Measurements from ENCODE around the gene BRPF1. TPM values are rescaled to one million over a fixed set of nuclear protein-coding genes. Genes with fewer than 3 reads are reported as not detected.

BRPF1 gene
- total and polyA plus RNA-seq, 2 donors = 11.9 to 19.1 TPM

- Histone ChIP-seq H3K27me3 (ENCODE audit: control insufficient read depth in 2 of 2, insufficient read depth in 1 of 2, low read length in 1 of 2) (peaks cover 0 to 4% of the 10 kb centered on the region in 2 donors), H3K9me3 (ENCODE audit: control insufficient read depth in 2 of 2, insufficient read depth in 1 of 2, low read length in 1 of 2) (no peaks in the 10 kb centered on the region), H3K4me1 (ENCODE audit: control insufficient read depth in 2 of 2, insufficient read depth in 2 of 2, low read length in 2 of 2) (no peaks in the 10 kb centered on the region), H3K36me3 (ENCODE audit: control insufficient read depth in 2 of 2, insufficient read depth in 2 of 2, low read length in 1 of 2) (no peaks in the 10 kb centered on the region), H3K27ac (ENCODE audit: low read depth in 1 of 2, low read length in 1 of 2) (no peak overlapping the region), H3K4me3 (ENCODE audit: low read length in 2 of 2) (no peak overlapping the region)
- no peak for DNase-seq (ENCODE audit: low read depth in 6 of 9, low spot score in 9 of 9)
- 96% methylated on average over 2 of the region's 2 CpGs for WGBS
Measured at GRCh38 chr3:9712415-9712814, 19.1 kb upstream of the BRPF1 start.

GRCh38 chr3:9713142-9713541 lies 18.4 kb upstream of the BRPF1 start:
- WGBS = 95% methylated on average over 4 of the region's 4 CpGs
- Histone ChIP-seq H3K4me1 (ENCODE audit: control insufficient read depth in 2 of 2, insufficient read depth in 2 of 2, low read length in 2 of 2) (peaks cover 2% of the 10 kb centered on the region in 2 donors), H3K9me3 (ENCODE audit: control insufficient read depth in 2 of 2, insufficient read depth in 1 of 2, low read length in 1 of 2) (no peaks in the 10 kb centered on the region), H3K27ac (ENCODE audit: low read depth in 1 of 2, low read length in 1 of 2) (no peak overlapping the region), H3K27me3 (ENCODE audit: control insufficient read depth in 2 of 2, insufficient read depth in 1 of 2, low read length in 1 of 2) (peaks cover 0 to 2% of the 10 kb centered on the region in 2 donors), H3K4me3 (ENCODE audit: low read length in 2 of 2) (no peak overlapping the region), H3K36me3 (ENCODE audit: control insufficient read depth in 2 of 2, insufficient read depth in 2 of 2, low read length in 1 of 2) (no peaks in the 10 kb centered on the region)
- DNase-seq (ENCODE audit: low read depth in 6 of 9, low spot score in 9 of 9) = no peak

GRCh38 chr3:9715136-9715535 lies 16.4 kb upstream of the BRPF1 start:
- no peak for DNase-seq (ENCODE audit: low read depth in 6 of 9, low spot score in 9 of 9)
- peaks cover 4 to 5% of the 10 kb centered on the region in 2 donors for H3K4me1 ChIP-seq (ENCODE audit: control insufficient read depth in 2 of 2, insufficient read depth in 2 of 2, low read length in 2 of 2)
- no peaks in the 10 kb centered on the region for H3K36me3 ChIP-seq (ENCODE audit: control insufficient read depth in 2 of 2, insufficient read depth in 2 of 2, low read length in 1 of 2)
- H3K27ac ChIP-seq (ENCODE audit: low read depth in 1 of 2, low read length in 1 of 2) = no peak overlapping the region
- 53% methylated on average over 4 of the region's 4 CpGs for WGBS
- no peaks in the 10 kb centered on the region for H3K9me3 ChIP-seq (ENCODE audit: control insufficient read depth in 2 of 2, insufficient read depth in 1 of 2, low read length in 1 of 2)
- no peak overlapping the region for H3K4me3 ChIP-seq (ENCODE audit: low read length in 2 of 2)
- H3K27me3 ChIP-seq (ENCODE audit: control insufficient read depth in 2 of 2, insufficient read depth in 1 of 2, low read length in 1 of 2) = peaks cover 0 to 2% of the 10 kb centered on the region in 2 donors

- Histone ChIP-seq H3K27me3 (ENCODE audit: control insufficient read depth in 2 of 2, insufficient read depth in 1 of 2, low read length in 1 of 2) (peaks cover 0 to 2% of the 10 kb centered on the region in 2 donors), H3K27ac (ENCODE audit: low read depth in 1 of 2, low read length in 1 of 2) (no peak overlapping the region), H3K9me3 (ENCODE audit: control insufficient read depth in 2 of 2, insufficient read depth in 1 of 2, low read length in 1 of 2) (no peaks in the 10 kb centered on the region), H3K4me3 (ENCODE audit: low read length in 2 of 2) (no peak overlapping the region), H3K36me3 (ENCODE audit: control insufficient read depth in 2 of 2, insufficient read depth in 2 of 2, low read length in 1 of 2) (no peaks in the 10 kb centered on the region), H3K4me1 (ENCODE audit: control insufficient read depth in 2 of 2, insufficient read depth in 2 of 2, low read length in 2 of 2) (peaks cover 4 to 5% of the 10 kb centered on the region in 2 donors)
- WGBS = 30% methylated on average over 6 of the region's 6 CpGs
- peak in 1 of 9 donors; percentile 30 for DNase-seq (ENCODE audit: low read depth in 6 of 9, low spot score in 9 of 9)
Measured at GRCh38 chr3:9715764-9716437, 15.6 kb upstream of the BRPF1 start.

- H3K9me3 ChIP-seq (ENCODE audit: control insufficient read depth in 2 of 2, insufficient read depth in 1 of 2, low read length in 1 of 2) = no peaks in the 10 kb centered on the region
- no peaks in the 10 kb centered on the region for H3K27me3 ChIP-seq (ENCODE audit: control insufficient read depth in 2 of 2, insufficient read depth in 1 of 2, low read length in 1 of 2)
- no peak overlapping the region for H3K27ac ChIP-seq (ENCODE audit: low read depth in 1 of 2, low read length in 1 of 2)
- 93% methylated on average over 5 of the region's 5 CpGs for WGBS
- no peaks in the 10 kb centered on the region for H3K36me3 ChIP-seq (ENCODE audit: control insufficient read depth in 2 of 2, insufficient read depth in 2 of 2, low read length in 1 of 2)
- no peak for DNase-seq (ENCODE audit: low read depth in 6 of 9, low spot score in 9 of 9)
- peaks cover 4 to 5% of the 10 kb centered on the region in 2 donors for H3K4me1 ChIP-seq (ENCODE audit: control insufficient read depth in 2 of 2, insufficient read depth in 2 of 2, low read length in 2 of 2)
- H3K4me3 ChIP-seq (ENCODE audit: low read length in 2 of 2) = no peak overlapping the region
Measured at GRCh38 chr3:9716801-9717555, 14.6 kb upstream of the BRPF1 start.

GRCh38 chr3:9717563-9717962 lies 14.0 kb upstream of the BRPF1 start:
- no peaks in the 10 kb centered on the region for H3K36me3 ChIP-seq (ENCODE audit: control insufficient read depth in 2 of 2, insufficient read depth in 2 of 2, low read length in 1 of 2)
- no peak for DNase-seq (ENCODE audit: low read depth in 6 of 9, low spot score in 9 of 9)
- no peak overlapping the region for H3K4me3 ChIP-seq (ENCODE audit: low read length in 2 of 2)
- H3K4me1 ChIP-seq (ENCODE audit: control insufficient read depth in 2 of 2, insufficient read depth in 2 of 2, low read length in 2 of 2) = peaks cover 4 to 5% of the 10 kb centered on the region in 2 donors
- no peak overlapping the region for H3K27ac ChIP-seq (ENCODE audit: low read depth in 1 of 2, low read length in 1 of 2)
- no peaks in the 10 kb centered on the region for H3K9me3 ChIP-seq (ENCODE audit: control insufficient read depth in 2 of 2, insufficient read depth in 1 of 2, low read length in 1 of 2)
- WGBS = 95% methylated on average over 1 of the region's 1 CpG
- H3K27me3 ChIP-seq (ENCODE audit: control insufficient read depth in 2 of 2, insufficient read depth in 1 of 2, low read length in 1 of 2) = no peaks in the 10 kb centered on the region

GRCh38 chr3:9718118-9718517 lies 13.4 kb upstream of the BRPF1 start:
- Histone ChIP-seq H3K36me3 (ENCODE audit: control insufficient read depth in 2 of 2, insufficient read depth in 2 of 2, low read length in 1 of 2) (no peaks in the 10 kb centered on the region), H3K4me1 (ENCODE audit: control insufficient read depth in 2 of 2, insufficient read depth in 2 of 2, low read length in 2 of 2) (peaks cover 4 to 5% of the 10 kb centered on the region in 2 donors), H3K27ac (ENCODE audit: low read depth in 1 of 2, low read length in 1 of 2) (no peak overlapping the region), H3K9me3 (ENCODE audit: control insufficient read depth in 2 of 2, insufficient read depth in 1 of 2, low read length in 1 of 2) (no peaks in the 10 kb centered on the region), H3K27me3 (ENCODE audit: control insufficient read depth in 2 of 2, insufficient read depth in 1 of 2, low read length in 1 of 2) (no peaks in the 10 kb centered on the region), H3K4me3 (ENCODE audit: low read length in 2 of 2) (no peak overlapping the region)
- no peak for DNase-seq (ENCODE audit: low read depth in 6 of 9, low spot score in 9 of 9)
- WGBS = 74% methylated on average over 4 of the region's 4 CpGs

GRCh38 chr3:9721015-9721699 lies 10.4 kb upstream of the BRPF1 start:
- Histone ChIP-seq H3K4me1 (ENCODE audit: control insufficient read depth in 2 of 2, insufficient read depth in 2 of 2, low read length in 2 of 2) (peaks cover 4 to 5% of the 10 kb centered on the region in 2 donors), H3K27me3 (ENCODE audit: control insufficient read depth in 2 of 2, insufficient read depth in 1 of 2, low read length in 1 of 2) (no peaks in the 10 kb centered on the region), H3K36me3 (ENCODE audit: control insufficient read depth in 2 of 2, insufficient read depth in 2 of 2, low read length in 1 of 2) (no peaks in the 10 kb centered on the region), H3K9me3 (ENCODE audit: control insufficient read depth in 2 of 2, insufficient read depth in 1 of 2, low read length in 1 of 2) (no peaks in the 10 kb centered on the region), H3K4me3 (ENCODE audit: low read length in 2 of 2) (no peak overlapping the region), H3K27ac (ENCODE audit: low read depth in 1 of 2, low read length in 1 of 2) (no peak overlapping the region)
- no peak for DNase-seq (ENCODE audit: low read depth in 6 of 9, low spot score in 9 of 9)
- 92% methylated on average over 7 of the region's 7 CpGs for WGBS

GRCh38 chr3:9721700-9722060 lies 9.9 kb upstream of the BRPF1 start:
- Histone ChIP-seq H3K36me3 (ENCODE audit: control insufficient read depth in 2 of 2, insufficient read depth in 2 of 2, low read length in 1 of 2) (no peaks in the 10 kb centered on the region), H3K9me3 (ENCODE audit: control insufficient read depth in 2 of 2, insufficient read depth in 1 of 2, low read length in 1 of 2) (no peaks in the 10 kb centered on the region), H3K4me1 (ENCODE audit: control insufficient read depth in 2 of 2, insufficient read depth in 2 of 2, low read length in 2 of 2) (peaks cover 4 to 5% of the 10 kb centered on the region in 2 donors), H3K4me3 (ENCODE audit: low read length in 2 of 2) (no peak overlapping the region), H3K27ac (ENCODE audit: low read depth in 1 of 2, low read length in 1 of 2) (no peak overlapping the region), H3K27me3 (ENCODE audit: control insufficient read depth in 2 of 2, insufficient read depth in 1 of 2, low read length in 1 of 2) (no peaks in the 10 kb centered on the region)
- no peak for DNase-seq (ENCODE audit: low read depth in 6 of 9, low spot score in 9 of 9)
- WGBS = 87% methylated on average over 2 of the region's 2 CpGs

All from thymus (tissue), 11 donors.